ENCODE measurements around the gene RALGPS2.

The RALGPS2 gene

GRCh38 chr1:178964469-178965330 is 239.7 kb downstream of the RALGPS2 start:
- TF ChIP-seq, protein P1, sequence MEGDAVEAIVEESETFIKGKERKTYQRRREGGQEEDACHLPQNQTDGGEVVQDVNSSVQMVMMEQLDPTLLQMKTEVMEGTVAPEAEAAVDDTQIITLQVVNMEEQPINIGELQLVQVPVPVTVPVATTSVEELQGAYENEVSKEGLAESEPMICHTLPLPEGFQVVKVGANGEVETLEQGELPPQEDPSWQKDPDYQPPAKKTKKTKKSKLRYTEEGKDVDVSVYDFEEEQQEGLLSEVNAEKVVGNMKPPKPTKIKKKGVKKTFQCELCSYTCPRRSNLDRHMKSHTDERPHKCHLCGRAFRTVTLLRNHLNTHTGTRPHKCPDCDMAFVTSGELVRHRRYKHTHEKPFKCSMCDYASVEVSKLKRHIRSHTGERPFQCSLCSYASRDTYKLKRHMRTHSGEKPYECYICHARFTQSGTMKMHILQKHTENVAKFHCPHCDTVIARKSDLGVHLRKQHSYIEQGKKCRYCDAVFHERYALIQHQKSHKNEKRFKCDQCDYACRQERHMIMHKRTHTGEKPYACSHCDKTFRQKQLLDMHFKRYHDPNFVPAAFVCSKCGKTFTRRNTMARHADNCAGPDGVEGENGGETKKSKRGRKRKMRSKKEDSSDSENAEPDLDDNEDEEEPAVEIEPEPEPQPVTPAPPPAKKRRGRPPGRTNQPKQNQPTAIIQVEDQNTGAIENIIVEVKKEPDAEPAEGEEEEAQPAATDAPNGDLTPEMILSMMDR (IDR thresholded peaks at IDR 0.05; ENCODE audit: low read depth, low read length) = no peak
- Histone ChIP-seq H3K4me3 (ENCODE audit: low read depth, low read length) (no peak overlapping the region), H3K9me3 (ENCODE audit: severe bottlenecking) (peaks cover 14% of the 10 kb centered on the region), H3K27me3 (ENCODE audit: insufficient read depth, low read depth, severe bottlenecking) (no peaks in the 10 kb centered on the region), H3K27ac (no peak overlapping the region), H3K36me3 (no peaks in the 10 kb centered on the region)
- no peak for DNase-seq

GRCh38 chr1:178966312-178966711 is 241.3 kb downstream of the RALGPS2 start:
- H3K36me3 ChIP-seq = no peaks in the 10 kb centered on the region
- H3K4me3 ChIP-seq (ENCODE audit: low read depth, low read length) = no peak overlapping the region
- no peaks in the 10 kb centered on the region for H3K27me3 ChIP-seq (ENCODE audit: insufficient read depth, low read depth, severe bottlenecking)
- DNase-seq = no peak
- H3K9me3 ChIP-seq (ENCODE audit: severe bottlenecking) = peaks cover 14% of the 10 kb centered on the region
- TF ChIP-seq, protein P1 (IDR thresholded peaks at IDR 0.05; ENCODE audit: low read depth, low read length) = no peak
- H3K27ac ChIP-seq = no peak overlapping the region

DNA sequence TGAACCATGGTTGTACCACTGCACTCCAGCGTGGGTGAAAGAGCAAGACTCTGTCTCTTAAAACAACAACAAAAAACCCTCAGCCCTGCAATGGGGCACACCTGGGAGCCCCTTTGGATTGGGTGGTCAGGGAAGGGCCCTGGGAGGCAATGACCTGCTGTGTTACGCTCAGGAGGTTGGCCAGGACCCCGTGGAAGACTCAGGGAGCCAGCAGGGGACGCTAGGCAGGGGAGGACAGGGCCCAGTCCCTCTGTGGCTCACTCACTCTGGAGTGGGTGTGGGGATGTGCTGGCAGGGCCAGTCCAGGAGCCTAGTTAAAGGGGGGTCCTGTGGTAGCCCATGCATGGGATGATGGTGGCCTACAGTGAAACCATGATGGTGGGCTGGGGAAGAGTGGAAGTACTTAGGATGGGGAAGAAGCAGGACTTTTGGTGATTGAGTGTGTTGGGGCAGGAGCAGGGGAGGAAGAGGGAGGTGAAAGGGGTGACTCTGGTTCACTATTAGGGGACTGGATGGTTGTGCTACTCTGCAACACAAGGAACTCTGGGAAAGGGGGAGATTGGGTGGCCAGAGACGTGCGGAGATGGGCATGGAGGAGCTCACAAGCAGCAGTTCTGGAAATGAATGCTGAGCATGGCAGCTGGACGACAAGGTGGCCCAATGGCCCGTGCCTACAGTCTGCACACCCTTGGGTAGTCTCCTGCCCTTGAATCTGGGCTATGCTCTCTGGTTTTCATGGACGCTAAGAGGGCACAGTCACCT is 244.4 kb downstream of the RALGPS2 start:
- TF ChIP-seq, protein P1 (IDR thresholded peaks at IDR 0.05; ENCODE audit: low read depth, low read length) = no peak

DNA sequence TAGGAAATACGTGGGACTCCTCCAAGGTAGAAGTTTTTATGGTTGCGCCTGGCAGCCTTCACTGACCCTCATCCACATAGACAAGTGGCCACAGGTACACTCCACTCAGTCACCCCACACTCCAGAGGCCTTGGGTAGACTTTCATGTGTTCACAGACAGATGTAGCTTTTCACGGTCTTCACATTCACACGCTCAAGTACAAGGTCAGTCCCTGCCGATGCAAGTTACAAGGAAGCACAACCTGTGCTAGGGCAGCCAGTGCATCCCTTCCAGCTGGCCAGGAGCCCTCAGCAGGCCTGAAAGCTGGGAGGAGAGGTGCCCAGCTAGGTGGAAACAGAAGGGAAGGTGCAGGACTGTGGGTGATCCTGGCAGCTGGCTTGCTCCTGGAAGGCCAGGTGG is 245.1 kb downstream of the RALGPS2 start:
- H3K27me3 ChIP-seq (ENCODE audit: insufficient read depth, low read depth, severe bottlenecking) = no peaks in the 10 kb centered on the region
- H3K36me3 ChIP-seq = no peaks in the 10 kb centered on the region
- H3K4me3 ChIP-seq (ENCODE audit: low read depth, low read length) = no peak overlapping the region
- no peak overlapping the region for H3K27ac ChIP-seq
- TF ChIP-seq, protein P1 (IDR thresholded peaks at IDR 0.05; ENCODE audit: low read depth, low read length) = no peak
- H3K9me3 ChIP-seq (ENCODE audit: severe bottlenecking) = peaks cover 4% of the 10 kb centered on the region
- DNase-seq = no peak

More for the DNA sequence above, 244.4 kb downstream of the RALGPS2 start:
- Histone ChIP-seq H3K4me3 (ENCODE audit: low read depth, low read length) (no peak overlapping the region), H3K9me3 (ENCODE audit: severe bottlenecking) (peaks cover 9% of the 10 kb centered on the region), H3K36me3 (no peaks in the 10 kb centered on the region), H3K27me3 (ENCODE audit: insufficient read depth, low read depth, severe bottlenecking) (no peaks in the 10 kb centered on the region), H3K27ac (no peak overlapping the region)
- no peak for DNase-seq

All from WERI-Rb-1 (cell line).